ENCODE data around the gene MVD. TPM values are rescaled to one million over a fixed set of nuclear protein-coding genes. Genes with fewer than 3 reads are reported as not detected.

Gene MVD
- total RNA-seq, 4 donors from 2014 or later, result 52.7 to 134 (median 71.4) TPM

DNA sequence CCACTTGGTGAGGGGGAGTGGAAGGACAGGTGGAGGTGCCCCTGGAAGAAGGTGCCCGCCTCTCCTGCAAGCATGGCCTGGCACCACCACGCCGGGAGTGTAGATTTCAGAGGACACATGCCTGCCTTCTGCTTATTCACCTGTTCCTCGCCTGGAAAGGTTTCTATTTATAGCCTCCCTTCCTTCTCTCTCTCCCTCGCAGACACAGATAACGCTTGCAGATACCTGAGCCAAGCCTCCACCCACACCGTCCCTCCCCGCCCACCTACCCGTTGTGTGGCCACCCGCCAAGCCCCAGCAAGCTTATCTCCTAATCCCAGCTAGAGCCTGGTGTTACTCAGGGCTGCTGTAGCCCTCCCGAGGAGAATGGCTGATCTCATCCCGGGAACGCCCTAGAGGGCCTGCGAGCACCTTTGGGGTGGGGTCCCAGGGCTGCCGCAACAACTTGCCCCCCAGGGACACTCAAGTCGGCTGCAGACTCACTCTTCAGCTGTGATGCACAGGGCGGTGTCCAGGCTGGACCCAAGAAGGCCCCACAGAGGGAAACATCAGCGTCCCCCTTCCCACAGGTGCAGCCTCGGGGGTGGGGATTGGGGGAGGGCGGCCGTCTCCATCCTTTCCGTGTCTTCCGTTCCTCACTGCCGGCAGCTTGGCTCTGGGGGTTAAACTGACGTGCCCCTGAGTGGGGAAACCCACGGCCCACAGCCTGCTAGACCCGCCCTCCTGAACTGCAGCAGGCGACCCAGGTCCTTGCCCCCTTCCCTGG, 25.3 kb upstream of the MVD start:
- TF ChIP-seq POLR2A (IDR thresholded peaks at IDR 0.05) (no peak), CTCF (IDR thresholded peaks at IDR 0.05) (no peak)
- no peaks in the 10 kb centered on the region for H3K36me3 ChIP-seq
- H3K27ac ChIP-seq, result no peak overlapping the region
- H3K9me3 ChIP-seq, result no peaks in the 10 kb centered on the region
- WGBS, 2 donors, result 21 to 39% methylated on average over 14 of the region's 28 CpGs
- H3K4me1 ChIP-seq, result peaks cover 24 to 53% (median 39%) of the 10 kb centered on the region in 3 donors
- DNase-seq, result no peak
- intact Hi-C loops (cut with DNase I), result no loop called here
- peaks cover 7 to 100% (median 13%) of the 10 kb centered on the region in 4 donors for H3K27me3 ChIP-seq
- H3K4me3 ChIP-seq, result no peak overlapping the region

DNA sequence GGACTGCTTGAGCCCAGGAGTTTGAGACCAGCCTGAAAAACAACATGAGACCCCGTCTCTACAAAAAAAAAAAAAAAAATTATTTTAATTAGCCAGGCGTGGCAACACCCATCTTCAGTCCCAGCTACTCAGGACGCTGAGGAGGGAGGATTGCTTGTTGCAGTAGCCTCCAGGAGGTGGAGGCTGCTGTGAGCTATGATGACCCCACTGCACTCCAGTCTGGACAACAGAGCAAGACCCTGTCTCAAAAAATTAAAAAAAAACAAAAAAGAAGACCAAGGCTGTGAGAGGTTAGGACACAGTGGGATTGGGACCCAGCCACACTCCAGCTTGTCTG, 24.8 kb upstream of the MVD start:
- Histone ChIP-seq H3K36me3 (no peaks in the 10 kb centered on the region), H3K4me3 (no peak overlapping the region), H3K27me3 (peaks cover 7 to 99% (median 13%) of the 10 kb centered on the region in 4 donors), H3K27ac (no peak overlapping the region), H3K9me3 (no peaks in the 10 kb centered on the region), H3K4me1 (peaks cover 24 to 53% (median 39%) of the 10 kb centered on the region in 3 donors)
- no peak for DNase-seq
- TF ChIP-seq CTCF (IDR thresholded peaks at IDR 0.05) (no peak), POLR2A (IDR thresholded peaks at IDR 0.05) (no peak)
- intact Hi-C loops (cut with DNase I), result no loop called here
- 45 to 55% methylated on average over 3 of the region's 3 CpGs for WGBS, 2 donors

DNA sequence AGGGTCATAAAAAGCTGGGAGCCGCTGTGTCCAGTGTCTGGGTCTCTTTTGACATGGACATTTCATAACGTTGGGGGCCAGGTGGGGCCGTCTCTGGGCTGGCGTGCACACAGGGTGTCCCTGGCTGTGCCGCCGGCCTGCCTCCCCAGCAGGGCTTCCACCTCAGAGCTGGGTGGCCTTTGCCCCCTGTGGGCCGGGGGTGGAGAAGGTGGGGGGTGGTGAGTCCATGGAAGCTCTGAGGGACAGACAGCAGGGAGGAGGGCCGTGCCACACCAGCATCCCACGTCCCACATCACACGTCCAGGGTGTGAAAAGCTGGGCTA, 24.3 kb upstream of the MVD start:
- no peaks in the 10 kb centered on the region for H3K9me3 ChIP-seq
- H3K4me3 ChIP-seq, result no peak overlapping the region
- peaks cover 7 to 98% (median 13%) of the 10 kb centered on the region in 4 donors for H3K27me3 ChIP-seq
- peaks cover 21 to 52% (median 35%) of the 10 kb centered on the region in 3 donors for H3K4me1 ChIP-seq
- H3K36me3 ChIP-seq, result no peaks in the 10 kb centered on the region
- DNase-seq, result no peak
- intact Hi-C loops (cut with DNase I), result no loop called here
- H3K27ac ChIP-seq, result no peak overlapping the region
- WGBS, 2 donors, result 27% methylated on average over 4 of the region's 10 CpGs; no CpG with 5 or more reads in 1 of the 2 donors
- TF ChIP-seq POLR2A (IDR thresholded peaks at IDR 0.05) (no peak), CTCF (IDR thresholded peaks at IDR 0.05) (no peak)

DNA sequence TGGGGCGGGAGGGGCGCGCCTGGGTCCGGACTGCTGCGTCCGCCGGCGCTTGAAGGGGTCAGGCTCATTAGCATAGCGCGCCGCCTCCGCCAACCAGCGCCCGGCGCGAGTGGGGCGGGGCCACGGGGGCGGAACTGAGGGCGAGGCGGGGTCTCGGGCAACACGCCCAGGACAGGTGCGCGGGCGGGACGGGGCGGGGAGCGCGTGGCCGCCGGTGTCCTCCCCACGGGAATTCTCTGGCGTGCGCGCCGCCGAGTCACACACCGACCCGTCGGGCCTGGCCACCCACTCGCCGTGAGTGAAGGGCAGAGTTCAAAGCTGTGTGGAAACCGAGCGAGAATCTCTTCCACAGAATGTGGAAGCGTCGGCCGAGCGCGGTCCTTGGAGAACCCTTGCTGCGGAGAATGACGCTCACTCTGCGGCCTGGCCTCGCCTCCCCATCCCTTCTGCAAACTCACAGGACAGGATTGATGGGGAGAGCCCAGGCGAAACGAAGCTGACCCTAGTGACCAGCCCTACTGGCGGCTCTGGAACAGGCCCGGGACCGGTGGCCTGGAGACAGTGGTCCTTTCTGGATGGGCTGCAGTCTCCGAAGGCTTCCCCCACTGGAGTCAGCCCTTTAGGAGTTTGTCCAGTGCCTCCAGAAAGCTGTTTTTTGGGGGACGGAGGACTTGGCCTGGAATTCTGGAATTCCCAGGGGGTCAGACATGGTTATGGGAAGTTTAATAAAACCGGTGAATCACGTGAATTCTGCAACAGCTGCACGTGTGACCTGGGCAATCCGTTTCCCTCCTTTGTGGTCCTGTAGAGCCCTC, 23.8 kb upstream of the MVD start, which contains the start of gene SNAI3:
SNAI3 (minus strand) TSS at position 69 of the 815 bp plus-strand sequence. CDS start 101 bp downstream, outside the sequence.
- Histone ChIP-seq H3K27me3 (peaks cover 7 to 98% (median 13%) of the 10 kb centered on the region in 4 donors), H3K4me3 (peak within 1 kb of the TSS; percentile 44 to 68 (median 58)), H3K9me3 (no peaks in the 10 kb centered on the region), H3K27ac (peak within 1 kb of the TSS; percentile 22 to 69 (median 46)), H3K4me1 (peaks cover 18 to 49% (median 29%) of the 10 kb centered on the region in 3 donors), H3K36me3 (no peaks in the 10 kb centered on the region)
- no peak for DNase-seq
- no peak for TF ChIP-seq CTCF (IDR thresholded peaks at IDR 0.05)
- TF ChIP-seq POLR2A (IDR thresholded peaks at IDR 0.05), result no peak
- intact Hi-C loops (cut with DNase I), result no loop called here
- WGBS, 2 donors, result 7 to 21% methylated on average over 9 to 25 of the region's 65 CpGs

DNA sequence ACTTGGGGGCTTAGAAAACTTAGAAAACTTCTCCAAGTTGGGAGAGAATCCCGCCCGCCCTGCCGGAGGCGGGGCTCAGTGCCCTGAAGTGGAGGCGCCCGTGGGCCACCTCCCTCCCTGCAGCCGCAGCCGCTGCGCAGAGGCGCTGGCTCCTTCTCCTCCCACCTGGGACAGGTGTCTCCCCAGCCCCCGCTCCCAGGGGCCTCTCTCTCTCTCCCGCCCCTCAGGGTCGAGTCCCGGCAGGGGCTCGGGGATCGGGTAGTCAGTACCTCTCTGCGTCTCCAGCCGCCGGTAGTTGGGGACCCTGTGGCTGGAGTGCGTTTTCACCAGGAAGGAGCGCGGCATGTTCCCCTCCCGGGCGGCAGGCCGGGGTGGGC, 23.2 kb upstream of the MVD start:
- Histone ChIP-seq H3K9me3 (no peaks in the 10 kb centered on the region), H3K4me3 (peak overlapping the region; percentile 44 to 68 (median 58)), H3K36me3 (no peaks in the 10 kb centered on the region), H3K27me3 (peaks cover 7 to 98% (median 13%) of the 10 kb centered on the region in 4 donors), H3K4me1 (peaks cover 18 to 50% (median 28%) of the 10 kb centered on the region in 3 donors), H3K27ac (peak overlapping the region in 3 of 4 donors; percentile 42 to 69 (median 49))
- TF ChIP-seq POLR2A (IDR thresholded peaks at IDR 0.05), result peak in 1 of 4 donors; percentile 35
- no peak for TF ChIP-seq CTCF (IDR thresholded peaks at IDR 0.05)
- no peak for DNase-seq
- WGBS, 2 donors, result no CpG with 5 or more reads among the region's 25 CpGs
- intact Hi-C loops (cut with DNase I), result no loop called here

Measured in esophagus squamous epithelium (tissue), 5 donors.